ENCODE results near the gene STK32B. TPM values are rescaled to one million over a fixed set of nuclear protein-coding genes. Genes with fewer than 3 reads are reported as not detected.
"Not testable (repeated sequence)": the region's sequence is repeated elsewhere in the genome, so short reads cannot be mapped to it uniquely, and the experiment has no call there.

The STK32B gene
- total RNA-seq, 1 experiment from 2014 or later = 17.4 TPM

DNA sequence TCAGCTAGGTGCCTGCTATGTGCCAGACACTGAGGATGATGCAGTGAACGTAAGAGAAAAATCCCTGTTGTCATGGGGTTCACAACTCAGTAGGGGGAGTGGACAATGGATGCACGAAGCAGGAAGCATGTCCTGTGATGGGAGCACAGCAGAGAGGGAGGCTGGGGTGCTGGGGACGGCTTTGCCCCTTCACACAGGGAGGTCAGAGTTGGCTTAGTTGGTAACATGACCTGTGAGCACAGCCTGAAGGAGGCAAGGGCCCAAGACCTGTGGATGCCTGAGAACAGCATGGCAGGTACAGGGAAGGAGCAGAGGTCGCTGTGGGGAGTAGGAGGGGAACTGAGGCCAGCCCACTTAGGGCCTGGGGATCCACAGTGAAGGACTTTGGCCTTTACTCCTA, 109.4 kb downstream of the STK32B start:
- no peak for DNase-seq (ENCODE audit: low read depth)

DNA sequence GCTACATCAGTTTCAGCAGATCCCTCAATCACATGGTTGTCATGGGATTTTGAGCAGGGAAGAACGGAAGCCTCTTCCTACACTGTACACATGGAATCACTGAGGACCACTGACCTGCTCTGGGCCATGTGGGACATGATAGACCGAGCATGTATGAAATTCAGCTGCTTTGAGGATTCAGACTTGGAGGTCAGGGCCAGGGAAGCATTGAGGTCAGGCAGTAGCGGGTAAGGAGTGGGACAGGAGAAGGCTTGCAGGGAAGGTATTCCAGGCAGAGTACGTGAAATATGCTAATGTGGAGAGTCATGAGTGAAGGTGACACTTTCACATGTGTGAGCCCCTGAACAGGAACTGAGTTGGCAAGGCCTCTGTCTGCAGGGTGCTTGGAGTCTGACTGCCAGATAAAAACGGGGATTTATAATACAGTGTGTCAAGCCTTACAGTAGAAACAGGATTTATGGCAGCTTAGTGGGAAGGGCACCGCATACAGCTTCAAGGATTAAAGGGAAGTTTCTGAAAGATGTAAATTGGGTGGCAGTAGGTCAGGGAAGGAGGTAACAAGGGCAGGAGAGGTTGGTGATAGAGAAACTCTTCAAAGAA, 111.7 kb downstream of the STK32B start:
- DNase-seq (ENCODE audit: low read depth) = no peak

GRCh38 chr4:5164221-5164912, 113.1 kb downstream of the STK32B start:
- no peak for DNase-seq (ENCODE audit: low read depth)

DNA sequence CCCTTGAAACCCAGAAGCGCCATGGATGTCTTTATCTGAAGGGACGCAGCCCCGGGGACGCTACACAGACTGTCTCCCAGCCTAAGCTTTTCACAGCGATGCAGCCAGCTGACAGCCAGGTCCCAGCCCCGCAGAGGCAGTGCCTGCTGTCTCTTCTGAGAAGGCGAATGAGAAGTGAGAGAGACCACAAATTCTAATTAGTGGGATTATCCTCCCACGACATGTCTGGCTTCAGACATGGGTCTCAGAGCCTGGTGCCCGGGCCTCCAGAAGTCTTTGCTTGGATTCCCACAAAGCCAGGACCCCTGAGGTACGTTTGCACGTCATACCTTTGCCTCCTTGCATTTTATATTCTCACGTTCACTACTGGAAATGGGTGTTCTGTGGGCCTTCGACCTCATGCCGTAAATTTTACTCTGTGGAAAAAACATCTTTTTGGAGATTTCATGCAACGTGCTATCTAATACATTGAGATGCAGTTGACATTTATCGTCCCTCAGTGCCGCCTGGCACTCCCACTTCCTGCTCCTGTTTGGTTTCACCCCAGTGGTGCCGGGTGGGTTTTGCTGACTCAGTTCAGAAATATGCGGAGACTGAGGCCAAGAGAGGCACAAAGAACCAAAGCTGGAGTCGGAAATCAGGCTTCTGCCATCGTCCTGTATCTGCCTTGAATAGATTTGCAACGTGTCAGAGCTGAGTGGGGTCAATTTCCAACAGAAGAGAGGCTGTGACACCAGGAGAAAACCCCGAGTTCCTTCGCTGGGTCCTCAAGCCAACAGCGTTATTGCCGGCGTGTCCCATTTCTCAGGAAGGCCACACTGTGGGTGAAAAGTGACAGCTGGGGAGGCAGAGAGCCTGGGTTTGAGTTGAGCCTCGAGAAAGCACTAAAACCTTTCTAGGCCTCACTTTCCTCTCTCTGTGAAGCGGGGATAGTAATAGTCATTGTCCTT, 114.4 kb downstream of the STK32B start:
- DNase-seq (ENCODE audit: low read depth) = peak; percentile 94

DNA sequence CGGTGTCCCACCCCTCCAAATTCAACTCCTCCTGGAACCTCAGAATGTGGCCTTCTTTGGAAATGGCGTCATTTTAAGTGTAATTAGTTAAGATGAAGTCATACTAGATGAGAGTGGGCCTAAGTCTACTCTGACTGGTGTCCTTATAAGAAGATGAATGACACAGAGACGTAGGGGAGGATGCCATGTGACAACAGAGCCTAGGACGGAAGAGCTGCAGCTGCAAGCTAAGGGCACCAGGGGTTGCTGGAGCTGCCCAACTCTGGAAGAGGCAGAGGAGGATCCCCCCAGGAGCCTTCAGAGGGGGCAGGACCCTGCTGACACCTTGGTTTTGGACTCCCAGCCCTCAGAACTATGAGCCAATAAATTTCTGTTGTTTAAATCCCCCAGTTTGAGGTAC, 115.1 kb downstream of the STK32B start:
- peak; percentile 53 for DNase-seq (ENCODE audit: low read depth)

DNA sequence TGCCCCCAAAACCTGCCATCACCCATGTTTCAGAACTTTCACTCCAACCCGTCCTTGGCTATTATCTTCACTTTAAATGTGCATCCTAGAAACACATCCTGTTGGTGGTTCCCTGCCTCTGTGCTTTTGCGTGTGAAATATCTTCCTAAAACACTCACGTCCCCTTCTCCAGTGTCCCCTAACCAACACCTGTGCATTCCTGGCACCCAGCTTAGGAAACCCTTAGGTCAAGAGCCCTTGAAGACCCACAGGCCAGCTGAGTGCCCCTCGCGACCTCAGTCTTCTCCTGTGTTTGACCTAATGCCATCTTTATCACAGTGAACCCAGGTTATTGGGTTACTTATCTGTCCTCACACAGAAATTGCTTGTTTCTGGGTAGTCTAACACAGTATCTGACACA, 117.6 kb downstream of the STK32B start:
- DNase-seq (ENCODE audit: low read depth) = no peak

DNA sequence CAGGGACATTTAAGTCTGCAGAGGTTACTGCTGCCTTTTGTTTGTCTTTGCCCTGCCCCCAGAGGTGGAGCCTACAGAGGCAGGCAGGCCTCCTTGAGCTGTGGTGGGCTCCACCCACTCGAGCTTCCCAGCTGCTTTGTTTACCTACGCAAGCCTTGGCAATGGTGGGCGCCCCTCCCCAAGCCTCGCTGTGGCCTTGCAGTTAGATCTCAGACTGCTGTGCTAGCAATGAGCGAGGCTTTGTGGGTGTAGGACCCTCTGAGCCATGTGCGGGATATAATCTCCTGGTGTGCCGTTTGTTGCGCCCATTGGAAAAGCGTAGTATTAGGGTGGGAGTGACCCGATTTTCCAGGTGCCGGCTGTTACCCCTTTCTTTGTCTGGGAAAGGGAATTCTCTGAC, 124.6 kb downstream of the STK32B start:
- not testable (repeated sequence) for DNase-seq (ENCODE audit: low read depth)

DNA sequence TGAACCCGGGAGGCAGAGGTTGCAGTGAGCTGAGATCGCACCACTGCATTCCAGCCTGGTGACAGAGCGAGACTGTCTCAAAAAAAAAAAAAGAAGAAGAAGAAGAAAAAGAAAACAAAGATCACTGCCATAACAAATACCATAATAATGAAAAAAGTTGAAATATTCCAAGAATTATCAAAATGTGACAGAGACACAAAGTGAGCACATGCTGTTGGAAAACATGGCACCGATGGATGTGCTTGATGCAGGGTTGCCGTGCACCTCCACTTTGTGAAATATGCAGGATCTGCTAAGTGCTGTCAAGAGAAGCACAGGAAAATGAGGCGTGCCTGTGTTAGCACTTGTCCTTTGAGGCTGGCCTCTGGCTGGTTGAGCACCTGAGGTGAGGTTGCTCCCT, 133.3 kb downstream of the STK32B start:
- no peak for DNase-seq (ENCODE audit: low read depth)

DNA sequence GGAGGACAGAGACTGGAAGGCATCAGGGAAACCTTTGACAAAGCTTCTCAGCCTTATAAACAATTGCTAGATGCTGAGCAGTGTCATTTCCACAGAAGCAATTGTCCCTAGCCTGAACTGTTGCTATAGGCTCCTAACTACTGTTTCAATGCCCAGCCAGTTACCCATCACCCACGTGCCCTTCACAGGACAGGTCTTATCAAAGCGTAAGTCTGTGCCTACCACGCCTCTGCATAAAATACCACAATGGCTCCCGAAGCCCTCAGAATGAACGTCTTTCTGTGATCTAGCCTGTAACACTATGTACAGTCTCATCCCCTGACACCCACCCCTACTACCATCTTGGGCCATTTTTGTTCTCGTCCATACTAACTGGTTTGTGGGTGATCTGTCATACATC, 134.3 kb downstream of the STK32B start:
- DNase-seq (ENCODE audit: low read depth) = no peak

- no peak for DNase-seq (ENCODE audit: low read depth)
Measured at GRCh38 chr4:5186271-5187064, 135.2 kb downstream of the STK32B start.

DNA sequence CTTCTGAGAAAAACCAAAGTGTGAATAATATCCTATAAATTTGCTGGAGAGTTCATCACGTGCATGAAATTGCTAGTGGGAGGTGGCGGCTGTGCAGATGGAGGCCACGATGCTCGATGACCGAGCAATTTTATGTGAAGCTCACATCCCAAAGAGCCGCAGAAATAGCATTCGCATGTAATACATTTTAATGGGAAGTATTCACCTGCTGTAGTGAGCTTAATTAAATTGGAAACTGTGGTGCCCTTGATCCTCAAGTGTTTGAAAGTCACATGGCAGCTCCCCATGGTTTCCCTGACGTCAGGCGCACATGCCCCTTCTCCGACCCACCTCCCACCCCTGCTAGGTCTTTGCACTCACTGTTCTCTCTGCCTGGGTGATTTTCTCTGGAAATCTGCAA, 136.8 kb downstream of the STK32B start:
- no peak for DNase-seq (ENCODE audit: low read depth)

- no peak for DNase-seq (ENCODE audit: low read depth)
Measured at GRCh38 chr4:5191831-5192230, 140.6 kb downstream of the STK32B start.

DNA sequence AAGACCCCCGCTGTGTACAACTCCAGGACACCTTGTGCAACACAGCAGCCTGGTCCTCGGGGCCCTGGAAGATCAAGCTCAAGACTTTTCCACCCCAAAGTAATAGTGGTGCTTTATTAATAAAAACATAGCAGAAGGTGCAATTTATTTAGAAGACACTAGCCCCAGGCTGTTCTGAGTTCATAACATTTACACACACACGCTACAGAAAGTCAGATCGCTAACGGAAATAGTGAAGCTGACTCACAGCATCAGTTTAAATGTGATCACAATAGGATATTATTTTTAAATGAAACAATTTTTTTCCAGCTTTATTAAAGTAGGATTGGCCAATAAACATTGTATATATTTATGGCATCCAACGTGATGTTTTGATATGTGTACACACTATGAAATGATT, 141.0 kb downstream of the STK32B start:
- DNase-seq (ENCODE audit: low read depth) = no peak

DNA sequence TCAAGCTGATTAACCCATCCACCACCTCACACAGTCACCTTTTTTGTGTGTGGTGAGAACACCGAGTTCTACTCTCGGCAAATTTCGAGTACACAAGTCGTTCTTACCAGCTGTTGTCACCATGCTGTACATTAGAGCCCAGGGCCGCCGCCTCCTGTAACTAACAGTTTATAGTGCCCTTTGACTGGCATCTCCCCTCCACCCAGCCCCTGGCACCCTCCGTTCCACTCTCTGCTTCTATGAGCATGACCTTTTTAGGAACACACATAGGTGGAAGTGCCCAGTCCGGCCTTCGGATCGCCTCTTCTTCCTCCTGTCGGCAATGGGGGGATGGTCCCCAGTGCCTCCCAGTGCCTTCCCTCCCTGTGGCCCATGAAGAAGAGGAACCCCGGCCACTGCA, 141.4 kb downstream of the STK32B start:
- DNase-seq (ENCODE audit: low read depth) = no peak

DNA sequence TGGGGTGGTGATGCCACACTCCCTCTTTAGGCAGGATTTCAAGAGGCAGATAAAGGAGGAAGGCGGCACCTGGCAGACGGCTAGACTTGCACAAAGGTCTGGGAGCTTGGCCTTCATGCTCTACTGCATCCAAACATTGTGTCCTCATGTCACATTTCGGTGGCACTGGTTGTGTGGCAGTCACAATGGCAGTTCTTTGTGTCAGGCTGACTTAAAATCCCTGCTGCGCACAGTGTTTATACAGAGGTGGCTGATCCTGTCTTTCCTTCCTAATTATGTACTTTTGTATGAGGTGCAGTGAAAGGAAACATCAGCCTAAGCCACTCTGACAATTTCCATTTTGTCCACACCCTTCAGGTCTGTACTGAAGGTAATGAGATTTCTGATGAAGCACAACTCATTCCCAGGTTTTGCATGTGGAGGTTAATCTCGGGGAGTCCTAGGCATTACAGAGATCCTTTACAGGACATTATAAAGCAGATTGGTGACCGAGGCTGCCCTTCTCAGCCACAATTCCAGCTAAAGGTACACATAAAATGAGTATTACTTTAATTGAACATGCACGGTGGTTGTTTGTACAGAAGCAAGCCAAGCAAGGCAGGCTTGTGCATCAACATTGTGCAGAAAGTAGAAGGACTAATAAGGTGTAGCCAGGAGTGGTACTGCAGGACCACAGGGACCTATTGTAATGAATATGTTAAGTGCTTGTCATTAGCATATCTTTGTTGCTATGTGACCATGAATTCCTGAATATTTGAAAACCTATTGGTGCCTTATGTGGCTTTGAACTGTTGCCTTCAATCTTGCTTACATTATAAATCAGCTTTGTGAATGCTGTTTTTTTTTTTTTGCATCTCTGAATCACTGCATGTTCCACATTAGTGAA, 147.6 kb downstream of the STK32B start:
- no peak for DNase-seq (ENCODE audit: low read depth)

DNA sequence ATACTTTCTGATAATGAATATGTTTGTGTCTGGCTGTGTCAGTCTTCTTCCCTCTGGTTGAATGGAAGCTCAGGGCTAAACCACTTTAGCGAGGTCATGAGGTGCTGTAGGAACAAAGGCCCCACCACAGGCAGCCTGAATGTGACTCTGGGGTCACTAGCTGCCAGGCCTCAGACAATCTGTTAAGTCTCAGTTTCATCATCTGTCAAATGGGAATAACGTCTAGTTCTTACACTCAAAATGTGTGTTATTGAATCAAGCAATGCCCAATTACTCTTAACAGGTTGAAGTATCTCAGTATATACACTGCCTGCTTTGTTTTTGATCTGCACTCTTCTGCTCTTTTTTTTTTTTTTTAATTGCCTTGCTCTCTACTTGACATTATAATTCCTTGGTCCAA, 148.6 kb downstream of the STK32B start:
- DNase-seq (ENCODE audit: low read depth) = no peak

- no peak for DNase-seq (ENCODE audit: low read depth)
Measured at GRCh38 chr4:5200513-5200912, 149.2 kb downstream of the STK32B start.

GRCh38 chr4:5203309-5203992, 152.2 kb downstream of the STK32B start:
- peak; percentile 50 for DNase-seq (ENCODE audit: low read depth)

DNA sequence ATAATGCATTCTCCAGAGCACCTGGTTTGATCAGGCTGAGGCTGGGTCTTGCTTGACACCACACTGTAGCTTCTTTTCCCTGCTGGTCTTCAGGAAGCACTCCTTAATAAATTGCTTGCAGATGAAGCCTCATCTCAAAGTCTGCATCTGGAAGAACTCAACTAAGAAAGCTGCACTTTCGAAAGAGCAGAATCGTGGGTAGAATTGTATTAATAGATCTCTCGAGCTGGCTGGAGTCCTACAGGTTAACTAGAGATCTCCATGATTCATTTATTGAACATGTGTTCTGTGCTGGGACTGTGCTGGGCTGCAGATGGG, 152.7 kb downstream of the STK32B start:
- no peak for DNase-seq (ENCODE audit: low read depth)

DNA sequence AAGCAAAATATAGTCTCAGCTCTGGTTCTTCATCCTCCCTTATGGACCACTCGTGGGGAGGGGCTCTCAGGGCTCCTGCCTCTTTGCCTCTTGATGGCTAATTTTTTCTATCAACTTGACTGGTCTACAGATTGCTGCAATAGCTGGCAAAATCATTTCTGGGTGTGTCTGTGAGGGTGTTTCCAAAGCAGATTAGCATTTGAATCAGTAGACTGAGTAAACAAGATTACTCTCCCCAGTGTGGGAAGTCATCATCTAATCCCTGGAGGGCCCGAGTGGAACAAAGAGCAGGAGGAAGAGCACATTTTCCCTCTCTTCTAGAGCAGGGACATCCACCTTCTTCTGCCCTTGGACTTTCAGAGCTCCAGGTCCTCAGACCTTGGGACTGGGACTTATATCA, 153.5 kb downstream of the STK32B start:
- peak; percentile 49 for DNase-seq (ENCODE audit: low read depth)

Data from Daoy (cell line).